HEK293 (cell line): ENCODE data around the gene KCNC1.

ENCODE experiments used
- FEZF1 ChIP-seq: fragments of 450-650 bp; formaldehyde crosslinking; IDR thresholded peaks from 2 replicates; pipeline ENCODE4 v1.5.1; 2016; ENCODE audit warnings: missing biosample characterization, missing genetic modification characterization
- GLI4 ChIP-seq: fragments of 450-650 bp; formaldehyde crosslinking; IDR thresholded peaks from 2 replicates; pipeline ENCODE4 v1.5.1; 2016; ENCODE audit warnings: missing biosample characterization, missing genetic modification characterization
- ZNF10 ChIP-seq: fragments of 450-650 bp; formaldehyde crosslinking; IDR thresholded peaks from 2 replicates; pipeline ENCODE4 v1.5.1; 2017; ENCODE audit warnings: missing biosample characterization, missing genetic modification characterization
- ZNF133 ChIP-seq: fragments of 450-650 bp; formaldehyde crosslinking; IDR thresholded peaks from 2 replicates; pipeline ENCODE4 v1.5.1; 2016; ENCODE audit warnings: missing biosample characterization, missing genetic modification characterization
- ZNF23 ChIP-seq: fragments of 450-650 bp; formaldehyde crosslinking; IDR thresholded peaks from 2 replicates; pipeline ENCODE4 v1.5.1; 2016; ENCODE audit warnings: missing biosample characterization, missing genetic modification characterization, borderline replicate concordance
- ZNF558 ChIP-seq: fragments of 450-650 bp; formaldehyde crosslinking; IDR thresholded peaks from 2 replicates; pipeline ENCODE4 v1.5.1; 2016; ENCODE audit warnings: missing biosample characterization, missing genetic modification characterization
- ZNF610 ChIP-seq: fragments of 450-650 bp; formaldehyde crosslinking; IDR thresholded peaks from 2 replicates; pipeline ENCODE4 v1.5.1; 2016; ENCODE audit warnings: missing biosample characterization, missing genetic modification characterization, borderline replicate concordance
- ZSCAN16 ChIP-seq: fragments of 450-650 bp; formaldehyde crosslinking; IDR thresholded peaks from 2 replicates; pipeline ENCODE4 v1.5.1; 2016; ENCODE audit warnings: missing biosample characterization, missing genetic modification characterization
- TF ChIP-seq, protein P1 (sequence below): fragments of 450-650 bp; formaldehyde crosslinking; IDR thresholded peaks from 2 replicates; pipeline ENCODE4 v1.5.1; 2016; ENCODE audit warnings: missing biosample characterization, missing genetic modification characterization
- TF ChIP-seq, protein P2 (sequence below): fragments of 450-650 bp; formaldehyde crosslinking; IDR thresholded peaks from 2 replicates; pipeline ENCODE4 v1.5.1; 2016; ENCODE audit warnings: missing biosample characterization, missing genetic modification characterization
- TF ChIP-seq, protein P3 (sequence below): fragments of 450-650 bp; formaldehyde crosslinking; IDR thresholded peaks from 2 replicates; pipeline ENCODE4 v1.5.1; 2016; ENCODE audit warnings: missing biosample characterization, missing genetic modification characterization
- TF ChIP-seq, protein P4 (sequence below): fragments of 450-650 bp; formaldehyde crosslinking; IDR thresholded peaks from 2 replicates; pipeline ENCODE4 v1.5.1; 2016; ENCODE audit warnings: missing biosample characterization, missing genetic modification characterization
- TF ChIP-seq, protein P5 (sequence below): fragments of 450-650 bp; formaldehyde crosslinking; IDR thresholded peaks from 2 replicates; pipeline ENCODE4 v1.5.1; 2016; ENCODE audit warnings: missing biosample characterization, missing genetic modification characterization, low read depth
- TF ChIP-seq, protein P6 (sequence below): fragments of 450-650 bp; formaldehyde crosslinking; IDR thresholded peaks from 2 replicates; pipeline ENCODE4 v1.5.1; 2017; ENCODE audit warnings: missing biosample characterization, mild to moderate bottlenecking, missing genetic modification characterization, moderate library complexity

DNA sequence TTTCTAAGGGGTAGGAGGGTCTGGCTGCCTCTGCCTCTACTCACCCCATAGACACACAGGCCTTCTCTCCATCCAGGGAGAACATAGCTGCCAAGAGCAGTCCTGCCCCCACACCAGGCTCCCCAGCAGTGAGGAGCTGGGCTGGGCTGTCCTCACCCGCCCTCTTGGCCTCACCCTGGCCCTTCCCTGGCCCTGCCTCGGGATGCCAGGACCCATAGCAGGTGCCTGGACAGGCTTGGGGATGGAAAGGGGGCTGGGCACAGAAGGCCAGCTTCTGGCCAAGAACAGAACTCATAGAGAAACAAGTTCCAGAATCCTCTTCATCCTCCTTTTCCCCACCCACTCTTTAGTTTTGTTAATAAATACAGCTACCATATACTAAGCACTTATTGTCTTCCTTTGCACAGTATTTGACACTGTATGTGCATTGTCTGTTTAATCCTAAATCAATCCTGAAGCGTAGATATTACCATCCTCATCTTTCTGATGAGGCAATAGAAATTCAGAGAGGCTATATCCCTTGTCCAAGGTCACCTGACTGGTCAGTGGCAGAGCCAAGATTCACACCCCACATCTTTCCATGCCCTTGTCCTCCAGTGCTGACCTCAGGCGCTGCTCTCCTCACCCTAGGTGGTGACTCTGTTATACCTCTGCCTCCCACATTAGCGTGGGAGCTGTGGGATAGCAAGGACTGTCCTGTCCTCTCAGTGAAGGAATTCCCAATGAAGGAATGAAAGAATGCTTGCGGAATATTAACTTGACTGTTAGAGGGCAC, 37.2 kb upstream of the KCNC1 start:
- TF ChIP-seq GLI4 (tag by site-specific recombination): no peak
- TF ChIP-seq ZNF23 (tag by site-specific recombination): no peak
- TF ChIP-seq, protein P1, sequence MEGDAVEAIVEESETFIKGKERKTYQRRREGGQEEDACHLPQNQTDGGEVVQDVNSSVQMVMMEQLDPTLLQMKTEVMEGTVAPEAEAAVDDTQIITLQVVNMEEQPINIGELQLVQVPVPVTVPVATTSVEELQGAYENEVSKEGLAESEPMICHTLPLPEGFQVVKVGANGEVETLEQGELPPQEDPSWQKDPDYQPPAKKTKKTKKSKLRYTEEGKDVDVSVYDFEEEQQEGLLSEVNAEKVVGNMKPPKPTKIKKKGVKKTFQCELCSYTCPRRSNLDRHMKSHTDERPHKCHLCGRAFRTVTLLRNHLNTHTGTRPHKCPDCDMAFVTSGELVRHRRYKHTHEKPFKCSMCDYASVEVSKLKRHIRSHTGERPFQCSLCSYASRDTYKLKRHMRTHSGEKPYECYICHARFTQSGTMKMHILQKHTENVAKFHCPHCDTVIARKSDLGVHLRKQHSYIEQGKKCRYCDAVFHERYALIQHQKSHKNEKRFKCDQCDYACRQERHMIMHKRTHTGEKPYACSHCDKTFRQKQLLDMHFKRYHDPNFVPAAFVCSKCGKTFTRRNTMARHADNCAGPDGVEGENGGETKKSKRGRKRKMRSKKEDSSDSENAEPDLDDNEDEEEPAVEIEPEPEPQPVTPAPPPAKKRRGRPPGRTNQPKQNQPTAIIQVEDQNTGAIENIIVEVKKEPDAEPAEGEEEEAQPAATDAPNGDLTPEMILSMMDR: no peak
- no peak for TF ChIP-seq ZNF610 (tag by site-specific recombination)
- TF ChIP-seq, protein P2, sequence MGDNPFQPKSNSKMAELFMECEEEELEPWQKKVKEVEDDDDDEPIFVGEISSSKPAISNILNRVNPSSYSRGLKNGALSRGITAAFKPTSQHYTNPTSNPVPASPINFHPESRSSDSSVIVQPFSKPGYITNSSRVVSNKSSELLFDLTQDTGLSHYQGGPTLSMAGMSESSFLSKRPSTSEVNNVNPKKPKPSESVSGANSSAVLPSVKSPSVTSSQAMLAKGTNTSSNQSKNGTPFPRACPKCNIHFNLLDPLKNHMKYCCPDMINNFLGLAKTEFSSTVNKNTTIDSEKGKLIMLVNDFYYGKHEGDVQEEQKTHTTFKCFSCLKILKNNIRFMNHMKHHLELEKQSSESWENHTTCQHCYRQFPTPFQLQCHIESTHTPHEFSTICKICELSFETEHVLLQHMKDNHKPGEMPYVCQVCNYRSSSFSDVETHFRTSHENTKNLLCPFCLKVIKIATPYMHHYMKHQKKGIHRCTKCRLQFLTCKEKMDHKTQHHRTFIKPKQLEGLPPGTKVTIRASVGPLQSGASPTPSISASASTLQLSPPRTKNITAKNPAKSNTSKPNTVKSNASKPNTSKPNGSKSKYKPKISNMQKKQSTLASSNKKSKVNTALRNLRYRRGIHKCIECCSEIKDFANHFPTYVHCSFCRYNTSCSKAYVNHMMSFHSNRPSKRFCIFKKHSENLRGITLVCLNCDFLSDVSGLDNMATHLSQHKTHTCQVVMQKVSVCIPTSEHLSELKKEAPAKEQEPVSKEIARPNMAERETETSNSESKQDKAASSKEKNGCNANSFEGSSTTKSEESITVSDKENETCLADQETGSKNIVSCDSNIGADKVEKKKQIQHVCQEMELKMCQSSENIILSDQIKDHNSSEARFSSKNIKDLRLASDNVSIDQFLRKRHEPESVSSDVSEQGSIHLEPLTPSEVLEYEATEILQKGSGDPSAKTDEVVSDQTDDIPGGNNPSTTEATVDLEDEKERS (tag by site-specific recombination): no peak
- TF ChIP-seq, protein P3, sequence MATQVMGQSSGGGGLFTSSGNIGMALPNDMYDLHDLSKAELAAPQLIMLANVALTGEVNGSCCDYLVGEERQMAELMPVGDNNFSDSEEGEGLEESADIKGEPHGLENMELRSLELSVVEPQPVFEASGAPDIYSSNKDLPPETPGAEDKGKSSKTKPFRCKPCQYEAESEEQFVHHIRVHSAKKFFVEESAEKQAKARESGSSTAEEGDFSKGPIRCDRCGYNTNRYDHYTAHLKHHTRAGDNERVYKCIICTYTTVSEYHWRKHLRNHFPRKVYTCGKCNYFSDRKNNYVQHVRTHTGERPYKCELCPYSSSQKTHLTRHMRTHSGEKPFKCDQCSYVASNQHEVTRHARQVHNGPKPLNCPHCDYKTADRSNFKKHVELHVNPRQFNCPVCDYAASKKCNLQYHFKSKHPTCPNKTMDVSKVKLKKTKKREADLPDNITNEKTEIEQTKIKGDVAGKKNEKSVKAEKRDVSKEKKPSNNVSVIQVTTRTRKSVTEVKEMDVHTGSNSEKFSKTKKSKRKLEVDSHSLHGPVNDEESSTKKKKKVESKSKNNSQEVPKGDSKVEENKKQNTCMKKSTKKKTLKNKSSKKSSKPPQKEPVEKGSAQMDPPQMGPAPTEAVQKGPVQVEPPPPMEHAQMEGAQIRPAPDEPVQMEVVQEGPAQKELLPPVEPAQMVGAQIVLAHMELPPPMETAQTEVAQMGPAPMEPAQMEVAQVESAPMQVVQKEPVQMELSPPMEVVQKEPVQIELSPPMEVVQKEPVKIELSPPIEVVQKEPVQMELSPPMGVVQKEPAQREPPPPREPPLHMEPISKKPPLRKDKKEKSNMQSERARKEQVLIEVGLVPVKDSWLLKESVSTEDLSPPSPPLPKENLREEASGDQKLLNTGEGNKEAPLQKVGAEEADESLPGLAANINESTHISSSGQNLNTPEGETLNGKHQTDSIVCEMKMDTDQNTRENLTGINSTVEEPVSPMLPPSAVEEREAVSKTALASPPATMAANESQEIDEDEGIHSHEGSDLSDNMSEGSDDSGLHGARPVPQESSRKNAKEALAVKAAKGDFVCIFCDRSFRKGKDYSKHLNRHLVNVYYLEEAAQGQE (tag by site-specific recombination): no peak
- TF ChIP-seq, protein P4, sequence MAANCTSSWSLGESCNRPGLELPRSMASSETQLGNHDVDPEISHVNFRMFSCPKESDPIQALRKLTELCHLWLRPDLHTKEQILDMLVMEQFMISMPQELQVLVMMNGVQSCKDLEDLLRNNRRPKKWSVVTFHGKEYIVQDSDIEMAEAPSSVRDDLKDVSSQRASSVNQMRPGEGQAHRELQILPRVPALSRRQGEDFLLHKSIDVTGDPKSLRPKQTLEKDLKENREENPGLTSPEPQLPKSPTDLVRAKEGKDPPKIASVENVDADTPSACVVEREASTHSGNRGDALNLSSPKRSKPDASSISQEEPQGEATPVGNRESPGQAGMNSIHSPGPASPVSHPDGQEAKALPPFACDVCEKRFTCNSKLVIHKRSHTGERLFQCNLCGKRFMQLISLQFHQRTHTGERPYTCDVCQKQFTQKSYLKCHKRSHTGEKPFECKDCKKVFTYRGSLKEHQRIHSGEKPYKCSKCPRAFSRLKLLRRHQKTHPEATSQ (tag by site-specific recombination): no peak
- TF ChIP-seq FEZF1 (tag by site-specific recombination): no peak
- no peak for TF ChIP-seq ZNF133 (tag by site-specific recombination)
- TF ChIP-seq, protein P5, sequence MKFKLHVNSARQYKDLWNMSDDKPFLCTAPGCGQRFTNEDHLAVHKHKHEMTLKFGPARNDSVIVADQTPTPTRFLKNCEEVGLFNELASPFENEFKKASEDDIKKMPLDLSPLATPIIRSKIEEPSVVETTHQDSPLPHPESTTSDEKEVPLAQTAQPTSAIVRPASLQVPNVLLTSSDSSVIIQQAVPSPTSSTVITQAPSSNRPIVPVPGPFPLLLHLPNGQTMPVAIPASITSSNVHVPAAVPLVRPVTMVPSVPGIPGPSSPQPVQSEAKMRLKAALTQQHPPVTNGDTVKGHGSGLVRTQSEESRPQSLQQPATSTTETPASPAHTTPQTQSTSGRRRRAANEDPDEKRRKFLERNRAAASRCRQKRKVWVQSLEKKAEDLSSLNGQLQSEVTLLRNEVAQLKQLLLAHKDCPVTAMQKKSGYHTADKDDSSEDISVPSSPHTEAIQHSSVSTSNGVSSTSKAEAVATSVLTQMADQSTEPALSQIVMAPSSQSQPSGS (tag by site-specific recombination): no peak
- TF ChIP-seq ZNF558 (tag by site-specific recombination): no peak
- TF ChIP-seq ZNF10: no peak
- no peak for TF ChIP-seq ZSCAN16 (tag by site-specific recombination)
- TF ChIP-seq, protein P6, sequence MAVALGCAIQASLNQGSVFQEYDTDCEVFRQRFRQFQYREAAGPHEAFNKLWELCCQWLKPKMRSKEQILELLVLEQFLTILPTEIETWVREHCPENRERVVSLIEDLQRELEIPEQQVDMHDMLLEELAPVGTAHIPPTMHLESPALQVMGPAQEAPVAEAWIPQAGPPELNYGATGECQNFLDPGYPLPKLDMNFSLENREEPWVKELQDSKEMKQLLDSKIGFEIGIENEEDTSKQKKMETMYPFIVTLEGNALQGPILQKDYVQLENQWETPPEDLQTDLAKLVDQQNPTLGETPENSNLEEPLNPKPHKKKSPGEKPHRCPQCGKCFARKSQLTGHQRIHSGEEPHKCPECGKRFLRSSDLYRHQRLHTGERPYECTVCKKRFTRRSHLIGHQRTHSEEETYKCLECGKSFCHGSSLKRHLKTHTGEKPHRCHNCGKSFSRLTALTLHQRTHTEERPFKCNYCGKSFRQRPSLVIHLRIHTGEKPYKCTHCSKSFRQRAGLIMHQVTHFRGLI (tag by site-specific recombination): no peak
